Pancreas (tissue), 10 donors: Measurements from ENCODE around the gene ABCC1. TPM values are rescaled to one million over a fixed set of nuclear protein-coding genes. Genes with fewer than 3 reads are reported as not detected.

Source experiments
- ATAC-seq, 4 donors: fragments of 200-7000 bp; cut with Tn5 transposase; one replicate each; pipeline versions ENCODE4 v1.8.0 to v1.9.1; 2020; ENCODE audit warnings: mild to moderate bottlenecking in 4 of 4, moderate library complexity in 4 of 4
- DNase-seq, 6 donors: peaks; one replicate each; pipeline ENCODE4 v3.0.0-alpha.2; 2020
- FAIRE-seq: peaks from 2 replicates; lab custom pipeline; 2012; peaks lifted over from hg19 to GRCh38; lab: Jason Lieb, UNC
- H3K27ac ChIP-seq, 4 donors: fragments of 200-600 bp; sonication (generic); 1 replicate in 3 of 4; 2 replicates in 1 of 4; pipeline versions ENCODE4 v1.5.0 to v1.8.0; 2020
- H3K27me3 ChIP-seq, 4 donors: fragments of 200-600 bp; one replicate each; pipeline ENCODE4 v1.8.0; 2021
- H3K36me3 ChIP-seq, 3 donors: fragments of 200-600 bp; sonication (generic) in 1 of 3; one replicate each; pipeline versions ENCODE4 v1.5.0 to v1.8.0; 2020 to 2021
- H3K4me1 ChIP-seq, 3 donors: fragments of 200-600 bp; one replicate each; pipeline ENCODE4 v1.8.0; 2021
- H3K4me3 ChIP-seq, 4 donors: fragments of 200-600 bp; sonication (generic) in 2 of 4; one replicate each; pipeline versions ENCODE4 v1.5.0 to v1.8.0; 2020 to 2021
- H3K9me3 ChIP-seq, 4 donors: fragments of 200-600 bp; one replicate each; pipeline ENCODE4 v1.8.0; 2021
- WGBS, 2 donors: extraction: QIAGEN DNeasy Blood & Tissue Kit; methylation state at CpG; one replicate each; pipeline ENCODE4 v1.1.7; 2013; 5-methylcytosine and 5-hydroxymethylcytosine counted together
- intact Hi-C, 3 donors: fragments of 100-400 bp; cut with DNase I; formaldehyde crosslinking; loops; one replicate each; pipeline versions ENCODE4 v1.11.1 to v1.14.2; 2022
- polyA plus RNA-seq, 2 donors: library from polyadenylated mRNA; stranded (reverse); fragments of 200-250 nt; gene quantifications; one replicate each; pipeline ENCODE4 v1.2.3, GENCODE V29; 2013
- total RNA-seq, 6 donors: library from RNA; stranded (reverse); fragmentation: NEBNext Ultra II Directional in 4 of 6; extraction: Animal tissue kit (Norgen Biotek cat#: 25700) in 4 of 6; gene quantifications; one replicate each; pipeline versions ENCODE4 v1.2.1 to v1.2.4, GENCODE V29; 2021 to 2023
- TF ChIP-seq, protein P1 (sequence below), 4 donors: fragments of 200-600 bp; sonication (generic) in 3 of 4; IDR thresholded peaks; one replicate each; pipeline versions ENCODE4 v1.5.0 to v1.8.0; 2021; ENCODE audit warnings: antibody characterized with exemption in 4 of 4
- donor health status: healthy with polysubstance abuse.
- donor health status: DM: no; HTN: no; CAD: no; lungs with moderate emphysema.
- donor health status: DM: no; HTN: no; CAD: no.
- donor health status: control.
- donor health status: control.
- donor health status: Bipolar disorder and iron deficiency.
- donor health status: DM: yes; HTN: yes; CAD: no.
- donor health status: DM: no; HTN: no; CAD: no.
- donor health status: DM: no; HTN: no; CAD: no.
- donor health status: DM: yes; HTN: yes; CAD: no.

ABCC1 gene
- total and polyA plus RNA-seq, 8 donors, result 8.5 to 16.8 (median 12.0) TPM

DNA sequence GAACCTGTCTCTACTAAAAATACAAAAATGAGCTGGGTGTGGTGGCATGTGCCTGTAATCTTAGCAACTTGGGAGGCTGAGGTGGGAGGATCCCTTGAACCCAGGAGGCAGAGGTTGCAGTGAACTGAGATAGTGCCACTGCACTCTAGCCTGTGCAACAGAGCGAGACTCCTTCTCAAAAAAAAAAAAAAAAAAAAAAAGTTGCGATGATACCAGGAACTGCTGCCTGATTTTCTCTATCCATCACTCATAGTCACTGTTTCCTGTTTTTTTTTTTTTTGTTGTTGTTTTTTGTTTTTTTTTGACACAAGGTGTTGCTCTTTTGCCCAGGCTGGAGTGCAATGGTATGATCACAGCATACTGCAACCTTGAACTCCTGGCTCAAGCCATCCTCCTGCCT is 59.2 kb downstream of the ABCC1 start:
- WGBS, 2 donors, result 89 to 97% methylated on average over 2 of the region's 2 CpGs
- DNase-seq, result no peak
- FAIRE-seq, result no peak
- no peaks in the 10 kb centered on the region for H3K9me3 ChIP-seq
- TF ChIP-seq, protein P1, sequence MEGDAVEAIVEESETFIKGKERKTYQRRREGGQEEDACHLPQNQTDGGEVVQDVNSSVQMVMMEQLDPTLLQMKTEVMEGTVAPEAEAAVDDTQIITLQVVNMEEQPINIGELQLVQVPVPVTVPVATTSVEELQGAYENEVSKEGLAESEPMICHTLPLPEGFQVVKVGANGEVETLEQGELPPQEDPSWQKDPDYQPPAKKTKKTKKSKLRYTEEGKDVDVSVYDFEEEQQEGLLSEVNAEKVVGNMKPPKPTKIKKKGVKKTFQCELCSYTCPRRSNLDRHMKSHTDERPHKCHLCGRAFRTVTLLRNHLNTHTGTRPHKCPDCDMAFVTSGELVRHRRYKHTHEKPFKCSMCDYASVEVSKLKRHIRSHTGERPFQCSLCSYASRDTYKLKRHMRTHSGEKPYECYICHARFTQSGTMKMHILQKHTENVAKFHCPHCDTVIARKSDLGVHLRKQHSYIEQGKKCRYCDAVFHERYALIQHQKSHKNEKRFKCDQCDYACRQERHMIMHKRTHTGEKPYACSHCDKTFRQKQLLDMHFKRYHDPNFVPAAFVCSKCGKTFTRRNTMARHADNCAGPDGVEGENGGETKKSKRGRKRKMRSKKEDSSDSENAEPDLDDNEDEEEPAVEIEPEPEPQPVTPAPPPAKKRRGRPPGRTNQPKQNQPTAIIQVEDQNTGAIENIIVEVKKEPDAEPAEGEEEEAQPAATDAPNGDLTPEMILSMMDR (IDR thresholded peaks at IDR 0.05), result no peak
- H3K27me3 ChIP-seq, result no peaks in the 10 kb centered on the region
- ATAC-seq, result no peak
- H3K27ac ChIP-seq, result no peak overlapping the region
- no peaks in the 10 kb centered on the region for H3K36me3 ChIP-seq
- peaks cover 0 to 8% (median 8%) of the 10 kb centered on the region in 3 donors for H3K4me1 ChIP-seq
- H3K4me3 ChIP-seq, result no peak overlapping the region
- intact Hi-C loops, result no loop called here

DNA sequence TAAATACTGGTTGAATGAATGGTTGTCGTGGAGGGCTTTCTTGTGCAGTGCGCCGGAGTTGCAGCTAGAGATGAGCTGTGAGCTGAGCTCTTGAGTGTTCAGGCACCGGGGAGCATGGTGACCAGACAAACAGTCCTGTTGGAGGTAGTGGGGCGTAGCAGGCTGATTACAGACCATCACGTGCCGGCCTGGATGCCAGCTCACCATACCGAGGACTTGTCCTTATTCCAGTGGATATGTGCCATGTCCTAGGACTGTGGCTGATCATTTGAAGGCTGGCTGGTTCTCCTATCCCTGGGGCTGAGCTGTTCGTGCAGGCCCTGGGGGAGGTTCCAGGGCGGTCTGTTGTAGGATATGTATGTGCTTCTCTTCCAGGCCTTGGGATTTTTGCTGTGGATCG is 60.0 kb downstream of the ABCC1 start:
- ATAC-seq (no peak), FAIRE-seq (no peak), DNase-seq (no peak)
- intact Hi-C loops, result no loop called here
- peaks cover 0 to 5% (median 4%) of the 10 kb centered on the region in 3 donors for H3K4me1 ChIP-seq
- H3K36me3 ChIP-seq, result no peaks in the 10 kb centered on the region
- no peak overlapping the region for H3K27ac ChIP-seq
- no peak overlapping the region for H3K4me3 ChIP-seq
- H3K9me3 ChIP-seq, result no peaks in the 10 kb centered on the region
- WGBS, 2 donors, result 94% methylated on average over 11 of the region's 11 CpGs
- H3K27me3 ChIP-seq, result no peaks in the 10 kb centered on the region
- TF ChIP-seq, protein P1 (IDR thresholded peaks at IDR 0.05), result no peak

DNA sequence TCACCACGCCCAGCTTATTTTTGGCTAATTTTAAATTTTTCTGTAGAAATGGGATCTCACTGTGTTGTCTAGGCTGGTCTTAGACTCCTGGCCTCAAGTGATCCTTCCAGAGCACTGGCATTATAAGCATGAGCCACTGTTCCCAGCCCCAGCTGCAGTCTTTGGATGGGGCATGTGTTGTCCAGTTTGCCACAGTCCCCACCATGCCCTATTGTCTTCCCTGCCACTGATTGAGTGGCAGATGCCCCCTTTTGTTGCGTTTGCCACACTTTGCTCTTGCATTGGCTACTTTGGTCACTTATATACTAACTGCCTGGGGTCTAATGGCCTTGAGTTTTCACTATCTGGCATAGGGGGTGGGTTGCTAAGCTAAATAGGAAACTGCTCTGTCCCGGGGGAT is 60.8 kb downstream of the ABCC1 start:
- intact Hi-C loops, result no loop called here
- H3K27ac ChIP-seq, result no peak overlapping the region
- FAIRE-seq (no peak), DNase-seq (no peak), ATAC-seq (no peak)
- no peaks in the 10 kb centered on the region for H3K4me1 ChIP-seq
- H3K4me3 ChIP-seq, result no peak overlapping the region
- no peaks in the 10 kb centered on the region for H3K9me3 ChIP-seq
- H3K27me3 ChIP-seq, result no peaks in the 10 kb centered on the region
- TF ChIP-seq, protein P1 (IDR thresholded peaks at IDR 0.05), result no peak
- WGBS, 2 donors, result 92 to 96% methylated on average over 3 of the region's 3 CpGs
- no peaks in the 10 kb centered on the region for H3K36me3 ChIP-seq

DNA sequence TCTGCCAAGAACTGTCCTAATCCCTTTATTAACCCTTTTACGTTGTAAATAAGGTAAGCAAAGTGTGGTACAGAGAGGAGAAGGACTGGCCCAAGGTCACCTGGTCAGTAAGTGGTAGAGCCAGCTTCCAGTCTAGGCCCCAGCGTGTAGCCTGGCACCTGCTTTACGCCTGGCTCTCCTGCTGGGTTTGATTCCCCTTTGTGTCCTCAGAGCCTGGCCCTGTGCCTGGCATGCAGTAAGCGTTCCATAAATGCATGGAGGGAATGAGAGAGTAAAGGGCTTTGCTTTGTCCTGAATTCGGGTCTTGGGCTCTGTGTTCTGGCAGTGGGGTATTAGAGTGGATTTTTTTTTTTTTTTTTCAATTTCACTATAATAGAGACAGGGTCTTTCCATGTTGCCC is 62.7 kb downstream of the ABCC1 start:
- Histone ChIP-seq H3K4me3 (no peak overlapping the region), H3K27ac (no peak overlapping the region), H3K4me1 (no peaks in the 10 kb centered on the region), H3K27me3 (no peaks in the 10 kb centered on the region), H3K36me3 (peaks cover 0 to 4% (median 0%) of the 10 kb centered on the region in 3 donors), H3K9me3 (no peaks in the 10 kb centered on the region)
- TF ChIP-seq, protein P1 (IDR thresholded peaks at IDR 0.05), result no peak
- no peak for FAIRE-seq
- intact Hi-C loops, result no loop called here
- 89 to 98% methylated on average over 5 of the region's 5 CpGs for WGBS, 2 donors
- no peak for ATAC-seq
- no peak for DNase-seq

DNA sequence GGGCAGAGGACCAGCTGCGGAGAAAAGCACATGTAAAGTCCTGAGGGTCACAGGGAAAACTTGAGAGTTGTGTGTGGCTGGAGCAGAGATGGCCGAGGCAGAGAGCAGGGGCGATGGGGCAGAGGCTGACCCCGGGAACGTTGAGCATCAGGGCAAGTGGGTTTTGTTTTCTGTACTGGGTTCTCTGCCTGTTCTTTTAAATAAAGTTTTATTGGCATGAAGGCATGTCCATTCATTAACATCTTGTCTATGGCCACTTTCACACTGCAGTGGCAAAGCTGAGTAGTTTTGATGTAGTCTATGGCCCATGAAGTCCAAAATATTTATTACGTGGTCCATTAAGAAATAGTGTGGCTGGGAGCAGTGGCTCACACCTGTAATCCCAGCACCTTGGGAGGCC is 64.4 kb downstream of the ABCC1 start:
- Histone ChIP-seq H3K9me3 (no peaks in the 10 kb centered on the region), H3K4me3 (no peak overlapping the region), H3K4me1 (no peaks in the 10 kb centered on the region), H3K27me3 (no peaks in the 10 kb centered on the region), H3K36me3 (peaks cover 0 to 4% (median 0%) of the 10 kb centered on the region in 3 donors), H3K27ac (no peak overlapping the region)
- TF ChIP-seq, protein P1 (IDR thresholded peaks at IDR 0.05), result no peak
- intact Hi-C loops, result no loop called here
- FAIRE-seq (no peak), DNase-seq (no peak), ATAC-seq (no peak)
- 86 to 97% methylated on average over 6 of the region's 6 CpGs for WGBS, 2 donors
